DOHH2 (cell line): ENCODE data around the gene C1QTNF1.

Source experiments
- H3F3A ChIP-seq: fragments of 200-600 bp; sonication (generic), shearing (Covaris generic); 2 replicates; pipeline ENCODE4 v1.6.0; 2016; ENCODE audit warnings: antibody characterized with exemption, mild to moderate bottlenecking; ENCODE audit not compliant: control insufficient read depth, insufficient read depth
- H3K27ac ChIP-seq: fragments of 200-600 bp; sonication (generic); 2 replicates; pipeline ENCODE4 v1.5.1; 2014; ENCODE audit warnings: low read depth, mild to moderate bottlenecking, low read length, moderate library complexity
- H3K27me3 ChIP-seq: fragments of 200-600 bp; sonication (generic); 2 replicates; pipeline ENCODE4 v1.6.1; 2014; ENCODE audit warnings: mild to moderate bottlenecking, low read length, mixed read lengths; ENCODE audit not compliant: control insufficient read depth
- H3K36me3 ChIP-seq: fragments of 200-600 bp; sonication (generic); 2 replicates; pipeline ENCODE4 v1.6.1; 2014; ENCODE audit warnings: mild to moderate bottlenecking, low read length, moderate library complexity, mixed read lengths; ENCODE audit not compliant: control insufficient read depth
- H3K4me1 ChIP-seq: fragments of 200-600 bp; sonication (generic); 2 replicates; pipeline ENCODE4 v1.6.1; 2014; ENCODE audit warnings: mild to moderate bottlenecking, low read length, mixed read lengths; ENCODE audit not compliant: control insufficient read depth
- H3K4me2 ChIP-seq: fragments of 200-600 bp; sonication (generic); 2 replicates; pipeline ENCODE4 v1.6.0; 2014; ENCODE audit warnings: mild to moderate bottlenecking, low read length, moderate library complexity
- H3K4me3 ChIP-seq: fragments of 200-600 bp; sonication (generic); 2 replicates; pipeline ENCODE4 v1.5.1; 2014; ENCODE audit warnings: mild to moderate bottlenecking, low read length, mixed read lengths
- H3K79me2 ChIP-seq: fragments of 200-600 bp; sonication (generic); 2 replicates; pipeline ENCODE4 v1.6.1; 2014; ENCODE audit warnings: mild to moderate bottlenecking, low read length, mixed read lengths; ENCODE audit not compliant: control insufficient read depth
- H3K9me2 ChIP-seq: fragments of 200-600 bp; sonication (generic); replicated peaks from 2 replicates; pipeline ENCODE4 v1.6.1; 2014; ENCODE audit warnings: mild to moderate bottlenecking, low read length, mixed read lengths; ENCODE audit not compliant: control insufficient read depth
- H3K9me3 ChIP-seq: fragments of 200-600 bp; sonication (generic); 2 replicates; pipeline ENCODE4 v1.6.1; 2014; ENCODE audit warnings: antibody characterized with exemption, low read length, mixed read lengths; ENCODE audit not compliant: control insufficient read depth, insufficient read depth
- H4K20me1 ChIP-seq: fragments of 200-600 bp; sonication (generic); 2 replicates; pipeline ENCODE4 v1.6.0; 2014; ENCODE audit warnings: low read depth, mild to moderate bottlenecking, antibody characterized with exemption, low read length, moderate library complexity; ENCODE audit not compliant: control insufficient read depth, insufficient read depth
- CTCF ChIP-seq: fragments of 200-600 bp; sonication (generic); IDR thresholded peaks from one replicate; pipeline ENCODE4 v1.5.1; 2014; ENCODE audit warnings: antibody characterized with exemption, mild to moderate bottlenecking, low read depth, low read length; ENCODE audit not compliant: poor library complexity, severe bottlenecking
- EZH2phosphoT487 ChIP-seq: fragments of 200-600 bp; sonication (generic); IDR thresholded peaks from 2 replicates; pipeline ENCODE4 v1.6.1; 2017; ENCODE audit warnings: borderline replicate concordance, mild to moderate bottlenecking, antibody characterized with exemption, low read length, moderate library complexity, mixed read lengths

The C1QTNF1 gene

GRCh38 chr17:78990349-78991016 lies 33.5 kb upstream of the C1QTNF1 start:
- Histone ChIP-seq H3F3A (no peaks in the 10 kb centered on the region), H3K4me2 (no peak overlapping the region), H3K36me3 (peaks cover 33% of the 10 kb centered on the region), H3K9me2 (no peaks in the 10 kb centered on the region), H3K4me3 (no peak overlapping the region), H3K9me3 (no peaks in the 10 kb centered on the region), H4K20me1 (peaks cover 4% of the 10 kb centered on the region; the same call in 1 of the 2 replicates), H3K27ac (no peak overlapping the region), H3K4me1 (peaks cover 22% of the 10 kb centered on the region), H3K27me3 (no peaks in the 10 kb centered on the region), H3K79me2 (peaks cover 3% of the 10 kb centered on the region; the same call in 1 of the 2 replicates)
- TF ChIP-seq CTCF = no peak
- no peak for TF ChIP-seq EZH2phosphoT487

- no peaks in the 10 kb centered on the region for H3F3A ChIP-seq
- H3K4me1 ChIP-seq = peaks cover 16% of the 10 kb centered on the region
- no peak overlapping the region for H3K4me3 ChIP-seq
- no peaks in the 10 kb centered on the region for H3K9me3 ChIP-seq
- TF ChIP-seq EZH2phosphoT487 (no peak), CTCF (no peak)
- H3K36me3 ChIP-seq = peaks cover 38% of the 10 kb centered on the region
- H3K27ac ChIP-seq = no peak overlapping the region
- no peaks in the 10 kb centered on the region for H3K9me2 ChIP-seq
- H3K79me2 ChIP-seq = peaks cover 3% of the 10 kb centered on the region; the same call in 1 of the 2 replicates
- H3K27me3 ChIP-seq = no peaks in the 10 kb centered on the region
- no peak overlapping the region for H3K4me2 ChIP-seq
- peaks cover 4% of the 10 kb centered on the region; the same call in 1 of the 2 replicates for H4K20me1 ChIP-seq
These were observed 32.8 kb upstream of the C1QTNF1 start for GRCh38 chr17:78991017-78991738.

GRCh38 chr17:78991906-78992532 lies 31.9 kb upstream of the C1QTNF1 start:
- Histone ChIP-seq H3K79me2 (peaks cover 3% of the 10 kb centered on the region; the same call in 1 of the 2 replicates), H3K36me3 (peaks cover 46% of the 10 kb centered on the region), H3K9me3 (no peaks in the 10 kb centered on the region), H3F3A (no peaks in the 10 kb centered on the region), H3K27me3 (no peaks in the 10 kb centered on the region), H3K4me3 (no peak overlapping the region), H4K20me1 (peaks cover 4% of the 10 kb centered on the region; the same call in 1 of the 2 replicates), H3K4me2 (no peak overlapping the region), H3K4me1 (peaks cover 7% of the 10 kb centered on the region), H3K9me2 (no peaks in the 10 kb centered on the region), H3K27ac (no peak overlapping the region)
- TF ChIP-seq CTCF (no peak), EZH2phosphoT487 (no peak)
